NCI-H1694 treated with DMSO at 0.1 percent for 48 hours (cell line): ENCODE results near the gene SPNS3.
A peak's percentile ranks its signal among the peaks of the same experiment; 100 is the strongest.

Experiments
- DNase-seq: peaks from one replicate; lab custom pipeline; 2025; lab: John Stamatoyannopoulos, UW

SPNS3 gene

GRCh38 chr17:4490109-4490591, 56.4 kb downstream of the SPNS3 start:
- DNase-seq, result no peak

GRCh38 chr17:4490637-4491061, 56.9 kb downstream of the SPNS3 start:
- no peak for DNase-seq

- DNase-seq, result peak; percentile 51
These were observed 59.2 kb downstream of the SPNS3 start for GRCh38 chr17:4492721-4493561.

GRCh38 chr17:4497101-4497824, 63.5 kb downstream of the SPNS3 start:
- DNase-seq, result peak; percentile 50

GRCh38 chr17:4498461-4499397, 65.0 kb downstream of the SPNS3 start, which contains the start of gene SPNS2:
SPNS2 (plus strand) TSS chr17:4498881; CDS start chr17:4499048, 167 bp downstream.
- DNase-seq, result peak; percentile 74

- DNase-seq, result peak; percentile 36
These were observed 65.9 kb downstream of the SPNS3 start for GRCh38 chr17:4499431-4500190.

- DNase-seq, result peak; percentile 34
These were observed 66.4 kb downstream of the SPNS3 start for GRCh38 chr17:4500191-4500571.

- no peak for DNase-seq
These were observed 67.7 kb downstream of the SPNS3 start for GRCh38 chr17:4501295-4501949.

- no peak for DNase-seq
These were observed 68.9 kb downstream of the SPNS3 start for GRCh38 chr17:4502466-4503154.

GRCh38 chr17:4503283-4504025, 69.7 kb downstream of the SPNS3 start:
- no peak for DNase-seq

GRCh38 chr17:4504188-4504587, 70.4 kb downstream of the SPNS3 start:
- DNase-seq, result no peak

- DNase-seq, result no peak
These were observed 71.4 kb downstream of the SPNS3 start for GRCh38 chr17:4505187-4505586.

GRCh38 chr17:4506175-4506813, 72.6 kb downstream of the SPNS3 start:
- DNase-seq, result no peak

- DNase-seq, result no peak
These were observed 73.2 kb downstream of the SPNS3 start for GRCh38 chr17:4506892-4507291.

- DNase-seq, result no peak
These were observed 73.8 kb downstream of the SPNS3 start for GRCh38 chr17:4507361-4508111.

- DNase-seq, result no peak
These were observed 74.5 kb downstream of the SPNS3 start for GRCh38 chr17:4508207-4508606.

GRCh38 chr17:4509401-4509800, 75.7 kb downstream of the SPNS3 start:
- no peak for DNase-seq
